ENCODE data around the gene SYP. TPM values are rescaled to one million over a fixed set of nuclear protein-coding genes. Genes with fewer than 3 reads are reported as not detected.
A peak's percentile ranks its signal among the peaks of the same experiment; 100 is the strongest.

Gene SYP
- total and polyA plus RNA-seq, 9 of the 15 experiments (the other 6 are each of a cell fraction or from before 2014, with no cell fraction given), result 0.48 to 5.1 (median 2.6) TPM

GRCh38 chrX:49184294-49185281 is 15.4 kb downstream of the SYP start (continued):
- TF ChIP-seq TAF1 (IDR thresholded peaks at IDR 0.05; ENCODE audit: control insufficient read depth, extremely low read depth, insufficient read depth, low read length, severe bottlenecking) (peak; percentile 35), RBFOX2 (IDR thresholded peaks at IDR 0.05; ENCODE audit: low read depth, low read length) (peak; percentile 69), E2F4 (CRISPR knock-in tag; IDR thresholded peaks at IDR 0.05; ENCODE audit: low read depth) (no peak), ARNT (IDR thresholded peaks at IDR 0.05) (no peak), STAT5B (CRISPR knock-in tag; IDR thresholded peaks at IDR 0.05) (no peak), ZBTB7A (IDR thresholded peaks at IDR 0.05; ENCODE audit: borderline replicate concordance, control insufficient read depth, low read depth, low read length) (no peak), POLR2A (conservative IDR thresholded peaks at IDR 0.05) (peak; percentile 62), NCOA6 (IDR thresholded peaks at IDR 0.05) (no peak), THAP7 (CRISPR knock-in tag; IDR thresholded peaks at IDR 0.05) (no peak), ZBTB49 (CRISPR knock-in tag; IDR thresholded peaks at IDR 0.05; ENCODE audit: borderline replicate concordance) (no peak), FOXA3 (CRISPR knock-in tag; conservative IDR thresholded peaks at IDR 0.05 in 1 of 2, IDR thresholded peaks at IDR 0.05 in 1 of 2) (no peak), ADNP (tag; IDR thresholded peaks at IDR 0.05) (no peak), MCM7 (IDR thresholded peaks at IDR 0.05) (no peak), ATF7 (IDR thresholded peaks at IDR 0.05) (peak; percentile 36; the same call in 1 of the 2 replicates), ZNF12 (CRISPR knock-in tag; IDR thresholded peaks at IDR 0.05) (no peak), SNRNP70 (optimal IDR thresholded peaks at IDR 0.05; ENCODE audit: low read depth, low read length) (no peak), NFIX (CRISPR knock-in tag; IDR thresholded peaks at IDR 0.05; ENCODE audit: low read depth) (no peak), SUPT5H (IDR thresholded peaks at IDR 0.05) (peak; percentile 35), NEUROD1 (IDR thresholded peaks at IDR 0.05; ENCODE audit: borderline replicate concordance, low read depth, low read length, partially characterized antibody) (no peak), CBX2 (IDR thresholded peaks at IDR 0.05; ENCODE audit: insufficient read depth, low read length, poor library complexity, severe bottlenecking) (no peak)
